Forelimb muscle (tissue), 1 donor: Measurements from ENCODE around the gene PRXL2B. TPM values are rescaled to one million over a fixed set of nuclear protein-coding genes. Genes with fewer than 3 reads are reported as not detected.
"Not testable (repeated sequence)": the region's sequence is repeated elsewhere in the genome, so short reads cannot be mapped to it uniquely, and the experiment has no call there.

Experiments
- DNase-seq: peaks from one replicate; pipeline ENCODE4 v3.0.0-alpha.2; 2013; ENCODE audit warnings: low read depth
- polyA plus RNA-seq: library from polyadenylated mRNA; unstranded; fragments of 120-200 nt; gene quantifications from one replicate; pipeline ENCODE4 v1.2.1, GENCODE V29; 2013; ENCODE audit not compliant: insufficient read length

Gene PRXL2B
- polyA plus RNA-seq, 1 donor = 21.4 TPM

DNA sequence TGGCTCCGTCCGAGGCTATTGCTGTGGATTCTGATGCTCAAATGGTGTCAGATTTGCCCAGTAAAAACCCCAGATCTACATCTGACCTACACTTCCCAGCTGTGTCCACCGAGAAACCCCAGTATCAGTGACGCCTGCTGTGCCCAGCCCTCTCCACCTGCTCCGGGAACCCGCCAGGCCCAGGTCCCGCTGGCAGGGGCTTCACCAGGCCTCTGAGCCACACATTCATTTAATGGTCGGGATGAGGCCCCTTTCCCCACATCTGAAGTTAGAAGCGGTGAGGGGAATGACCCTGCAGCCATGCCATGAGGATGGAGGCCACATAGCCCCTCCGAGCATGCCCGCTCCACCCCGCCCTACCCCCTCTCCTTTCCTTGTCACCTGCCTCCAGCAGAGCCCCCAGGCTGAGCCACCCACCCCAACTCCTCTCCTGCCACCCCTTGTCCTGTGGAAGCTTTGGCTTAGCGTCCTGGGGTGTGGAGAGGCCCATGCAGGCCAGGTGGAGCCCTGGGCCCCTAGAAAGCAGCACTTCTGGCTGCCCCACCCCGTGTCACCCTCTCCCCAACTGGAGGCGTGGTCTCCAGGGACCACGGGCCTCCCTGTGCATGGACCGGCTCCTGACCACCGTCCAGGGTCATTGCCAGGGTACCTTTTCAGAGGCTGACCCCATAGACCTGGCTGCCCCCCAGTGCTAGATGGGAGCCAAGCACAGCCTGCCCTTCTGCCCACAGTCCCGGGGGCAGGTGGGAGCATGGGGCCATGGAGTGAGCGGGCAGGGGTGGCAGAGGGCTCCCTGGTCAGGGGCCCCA, 22.4 kb upstream of the PRXL2B start:
- no peak for DNase-seq

DNA sequence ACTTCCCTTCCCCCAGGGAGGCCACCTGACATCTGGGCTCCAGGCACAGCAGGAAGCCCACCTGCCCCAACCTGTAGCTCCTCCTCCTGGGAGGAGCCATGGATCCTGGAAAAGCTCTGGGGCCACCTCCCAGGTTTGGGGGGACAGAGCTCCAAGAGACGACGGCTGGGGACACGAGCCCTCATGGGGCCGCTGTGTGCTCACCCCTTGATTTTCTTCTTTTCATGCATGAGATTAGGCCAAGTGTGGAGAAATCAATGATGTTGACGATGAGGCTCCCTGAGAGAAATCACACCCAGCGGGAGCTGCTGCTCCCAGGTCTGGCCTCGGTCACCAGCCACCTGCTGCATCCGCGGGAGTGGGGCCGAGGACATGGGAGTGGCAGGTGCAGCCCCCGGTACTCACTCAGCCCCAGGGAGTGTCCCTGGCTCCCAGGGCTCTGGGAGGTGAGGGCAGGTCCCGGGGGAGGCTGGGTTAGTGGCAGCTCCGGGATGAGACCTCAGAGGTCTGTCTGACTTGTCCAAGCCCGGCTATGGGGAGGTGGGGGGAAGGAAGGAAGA, 21.7 kb upstream of the PRXL2B start:
- DNase-seq = no peak

DNA sequence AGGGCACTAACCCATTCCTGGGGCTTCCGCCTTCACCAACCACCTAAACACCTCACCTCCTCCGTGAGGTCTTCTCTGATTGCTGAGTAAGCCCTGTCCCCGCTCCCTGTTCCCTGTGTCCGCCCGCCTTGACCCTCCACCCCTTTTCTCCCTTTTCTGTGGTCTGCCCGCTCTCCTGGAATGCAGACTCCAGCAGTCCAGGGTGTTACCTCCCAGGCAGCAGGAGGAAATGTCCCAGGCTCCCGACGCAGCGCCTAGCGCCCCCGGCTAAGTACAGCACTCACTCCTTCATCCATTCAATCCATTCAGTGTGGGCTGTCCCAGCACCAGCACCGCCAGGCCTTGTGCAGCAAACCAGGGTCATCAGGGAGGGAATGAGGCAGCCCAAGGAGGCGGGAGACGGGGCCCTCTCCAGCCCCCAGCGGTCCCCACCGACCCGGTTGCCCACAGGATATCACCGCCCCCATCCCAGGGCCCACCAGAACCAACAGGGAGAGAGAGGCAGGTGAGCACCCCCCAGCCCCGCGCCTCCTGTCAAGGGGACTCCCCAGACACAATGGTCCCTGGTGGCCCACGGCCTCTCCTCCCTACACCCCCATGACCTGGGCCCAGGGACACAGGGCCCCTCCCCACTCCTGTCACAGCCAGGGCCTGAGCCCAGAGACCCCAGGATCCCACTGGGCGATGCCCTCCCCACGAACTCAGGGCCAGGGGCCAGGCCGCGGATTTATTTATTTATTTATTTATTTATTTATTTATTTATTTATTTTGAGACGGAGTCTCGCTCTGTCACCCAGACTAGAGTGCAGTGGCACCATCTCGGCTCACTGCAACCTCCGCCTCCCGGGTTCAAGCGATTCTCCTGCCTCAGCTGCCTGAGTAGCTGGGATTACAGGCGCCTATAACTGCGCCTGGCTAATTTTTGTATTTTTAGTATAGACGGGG, 20.2 kb upstream of the PRXL2B start:
- DNase-seq = no peak

DNA sequence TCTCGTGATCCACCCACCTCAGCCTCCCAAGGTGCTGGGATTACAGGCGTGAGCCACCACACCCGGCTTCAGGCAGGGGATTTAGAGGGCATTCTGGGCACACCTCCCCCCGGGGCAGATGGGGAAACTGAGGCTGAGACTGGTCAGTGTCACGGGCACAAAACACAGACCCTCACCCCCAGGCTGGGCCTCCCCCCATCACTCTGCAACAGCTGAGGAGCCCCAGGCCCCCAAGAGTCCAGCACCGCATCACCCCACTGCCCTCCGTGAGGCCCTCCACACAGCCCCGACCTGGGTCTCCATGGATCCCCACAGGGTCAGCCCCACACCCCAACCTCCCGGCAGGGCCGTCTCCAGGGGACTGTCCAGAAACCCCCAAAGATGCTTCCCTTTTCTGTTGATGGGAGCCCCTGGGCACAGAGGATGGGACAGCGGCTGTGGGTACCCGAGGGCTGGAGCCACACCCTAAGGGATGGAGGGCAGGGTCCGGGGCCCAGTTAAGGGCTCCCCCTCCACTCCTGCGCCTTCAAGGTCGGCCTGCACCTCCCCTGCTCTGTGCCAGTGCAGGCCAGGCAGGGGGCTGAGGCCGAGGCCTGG, 19.4 kb upstream of the PRXL2B start:
- no peak for DNase-seq

DNA sequence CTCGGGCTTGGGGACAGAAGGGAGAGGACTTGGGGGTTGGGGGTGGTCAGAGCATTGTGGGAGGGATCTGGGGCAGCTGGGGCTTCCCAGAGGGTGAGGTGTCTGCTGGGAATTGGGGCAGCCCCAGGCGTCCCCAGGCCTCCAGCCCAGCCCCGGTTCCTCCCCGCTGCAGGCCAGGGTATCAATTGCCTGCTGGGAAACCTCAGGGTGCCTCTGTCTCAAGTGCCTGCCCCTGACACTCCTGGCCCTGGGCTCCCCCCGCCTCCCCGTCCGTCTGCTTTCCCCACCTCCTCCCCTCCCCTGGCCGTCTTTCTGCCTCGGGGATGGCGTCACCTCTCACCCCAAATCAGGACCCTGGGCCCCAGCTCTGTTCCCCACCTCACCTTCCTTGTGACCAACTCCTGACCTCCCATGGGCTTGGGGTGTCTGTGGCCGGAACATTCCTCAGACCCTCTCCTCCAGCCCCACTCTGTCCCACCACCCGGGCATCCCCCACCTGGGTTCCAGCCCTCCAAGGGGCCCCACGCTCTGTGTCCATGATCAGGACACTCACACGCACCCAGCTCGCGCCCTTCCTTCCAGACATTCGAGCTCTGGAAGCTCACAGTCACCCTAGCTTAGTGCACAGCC, 18.3 kb upstream of the PRXL2B start:
- DNase-seq = not testable (repeated sequence)

DNA sequence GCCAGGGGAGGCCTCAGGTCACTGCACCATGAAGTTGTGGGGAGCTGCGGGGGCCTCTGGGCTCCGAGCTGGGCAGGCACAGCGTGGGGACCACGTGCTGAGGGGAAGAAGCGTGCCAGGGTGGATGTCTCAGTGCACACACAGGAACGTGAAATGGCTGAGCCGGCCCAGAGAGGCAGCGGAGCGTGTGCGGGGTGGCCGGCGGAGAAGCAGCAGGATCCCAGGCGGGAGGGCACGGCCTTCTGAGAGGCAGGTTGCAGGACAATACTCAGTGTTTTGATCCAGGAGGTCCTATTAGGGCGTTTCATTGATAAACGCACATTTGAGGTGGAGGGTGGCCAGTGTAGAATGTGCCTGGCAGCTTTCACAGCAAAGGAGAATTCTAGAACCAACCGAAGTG, 17.5 kb upstream of the PRXL2B start:
- no peak for DNase-seq

DNA sequence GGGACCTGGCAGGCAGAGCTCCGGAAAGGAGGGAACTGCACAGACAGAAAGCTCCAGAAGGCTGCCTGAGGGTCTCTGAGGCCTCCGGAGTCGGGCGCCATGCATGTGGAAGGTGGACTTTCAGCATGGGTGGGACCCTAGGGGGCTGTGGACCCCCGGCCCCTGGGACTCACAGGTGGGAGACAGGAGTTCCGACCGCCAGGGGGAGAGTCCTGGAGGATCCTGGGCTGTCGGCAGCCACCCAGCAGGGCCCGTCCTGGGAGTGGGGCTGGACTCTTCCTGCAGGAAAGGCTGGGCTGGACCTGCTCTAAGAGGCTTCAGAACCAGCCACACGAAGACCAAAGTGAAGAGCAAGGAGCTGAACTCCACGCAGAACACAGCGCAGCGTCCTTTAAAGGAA, 16.9 kb upstream of the PRXL2B start:
- DNase-seq = not testable (repeated sequence)

DNA sequence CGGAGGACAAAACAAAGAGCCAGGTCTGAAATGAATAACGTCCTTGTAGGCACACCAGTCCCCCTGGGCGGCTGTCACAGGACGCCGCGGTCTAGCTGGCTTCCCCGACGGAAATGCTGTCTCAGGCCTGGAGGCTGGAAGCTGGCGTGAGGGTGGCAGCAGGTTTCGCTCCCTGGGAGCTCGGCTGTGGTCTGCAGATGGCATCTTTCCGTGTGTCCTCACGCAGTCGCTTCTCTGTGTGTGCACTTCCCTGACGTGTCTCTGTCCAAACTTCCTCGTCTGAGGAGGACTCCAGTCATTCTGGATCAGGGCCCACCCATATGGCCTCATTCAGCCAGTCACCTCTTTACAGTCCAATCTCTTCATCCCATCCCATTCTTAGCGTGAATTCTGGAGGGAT, 16.2 kb upstream of the PRXL2B start:
- DNase-seq = no peak

DNA sequence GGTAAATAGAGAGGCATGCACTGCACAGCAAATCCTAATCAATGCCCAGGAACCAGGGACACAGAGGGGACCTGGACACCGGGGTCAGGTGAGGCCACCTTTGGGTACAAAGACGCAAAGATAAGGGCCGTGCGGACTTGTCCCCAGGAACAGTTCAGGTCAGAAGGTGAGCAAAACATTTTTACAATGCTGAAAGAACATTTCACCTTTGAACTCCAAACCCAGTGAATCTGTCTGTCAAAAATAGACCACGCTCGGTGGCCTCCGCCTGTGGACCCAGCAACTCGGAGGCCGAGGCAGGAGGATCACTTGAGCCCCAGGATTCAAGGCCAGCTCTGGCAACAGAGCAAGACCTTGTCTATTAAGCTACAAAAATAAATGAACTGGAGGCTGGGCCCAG, 15.2 kb upstream of the PRXL2B start:
- DNase-seq = no peak

DNA sequence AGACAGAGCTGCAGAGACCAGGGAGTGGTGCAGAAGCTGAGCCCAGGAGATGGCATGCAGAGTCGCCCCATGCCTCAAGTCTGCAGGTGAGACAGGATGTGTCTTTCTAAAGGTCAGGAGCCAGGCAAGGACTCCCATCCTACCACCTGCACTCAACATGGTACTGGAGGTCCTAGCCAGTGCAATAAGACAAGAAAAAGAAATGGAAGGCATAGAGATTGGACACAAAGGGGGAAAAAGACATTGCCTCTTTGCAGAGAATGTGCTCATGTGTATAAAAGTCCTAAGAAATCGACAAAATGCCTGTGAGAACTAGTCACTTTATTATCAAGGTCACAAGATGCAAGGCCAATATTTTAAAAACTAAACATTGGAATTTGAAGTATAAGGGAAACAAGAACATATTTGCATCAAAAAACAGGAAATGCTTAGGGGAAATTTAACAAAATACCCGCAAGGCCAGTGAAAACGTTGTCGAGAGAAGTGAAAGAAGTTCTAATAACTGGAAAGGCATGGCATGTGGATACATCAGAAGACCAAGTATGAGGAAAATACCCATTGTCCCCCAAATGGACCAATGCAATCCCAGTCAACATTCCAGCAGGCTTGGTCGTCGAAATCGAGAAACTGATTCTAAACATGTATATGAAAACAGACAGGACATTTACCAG, 13.2 kb upstream of the PRXL2B start:
- no peak for DNase-seq

DNA sequence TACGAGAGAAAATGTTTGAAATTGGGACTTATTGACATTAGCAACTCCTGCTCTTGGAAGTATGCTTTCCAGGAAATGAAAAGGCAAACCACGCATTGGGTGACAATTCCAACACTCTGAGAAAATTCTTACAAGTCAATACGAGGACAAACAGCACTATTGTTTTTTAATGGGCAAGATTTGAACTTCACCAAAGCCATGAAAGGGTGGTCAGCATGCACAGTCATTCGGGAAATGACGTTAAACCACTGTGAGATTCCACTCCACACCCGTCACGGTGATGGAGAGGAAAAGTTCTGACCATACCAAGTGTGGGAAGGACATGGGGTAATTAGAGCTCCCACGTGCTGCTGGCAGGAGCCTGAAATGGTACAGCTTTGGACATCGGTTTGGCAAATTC, 12.2 kb upstream of the PRXL2B start:
- DNase-seq = no peak

DNA sequence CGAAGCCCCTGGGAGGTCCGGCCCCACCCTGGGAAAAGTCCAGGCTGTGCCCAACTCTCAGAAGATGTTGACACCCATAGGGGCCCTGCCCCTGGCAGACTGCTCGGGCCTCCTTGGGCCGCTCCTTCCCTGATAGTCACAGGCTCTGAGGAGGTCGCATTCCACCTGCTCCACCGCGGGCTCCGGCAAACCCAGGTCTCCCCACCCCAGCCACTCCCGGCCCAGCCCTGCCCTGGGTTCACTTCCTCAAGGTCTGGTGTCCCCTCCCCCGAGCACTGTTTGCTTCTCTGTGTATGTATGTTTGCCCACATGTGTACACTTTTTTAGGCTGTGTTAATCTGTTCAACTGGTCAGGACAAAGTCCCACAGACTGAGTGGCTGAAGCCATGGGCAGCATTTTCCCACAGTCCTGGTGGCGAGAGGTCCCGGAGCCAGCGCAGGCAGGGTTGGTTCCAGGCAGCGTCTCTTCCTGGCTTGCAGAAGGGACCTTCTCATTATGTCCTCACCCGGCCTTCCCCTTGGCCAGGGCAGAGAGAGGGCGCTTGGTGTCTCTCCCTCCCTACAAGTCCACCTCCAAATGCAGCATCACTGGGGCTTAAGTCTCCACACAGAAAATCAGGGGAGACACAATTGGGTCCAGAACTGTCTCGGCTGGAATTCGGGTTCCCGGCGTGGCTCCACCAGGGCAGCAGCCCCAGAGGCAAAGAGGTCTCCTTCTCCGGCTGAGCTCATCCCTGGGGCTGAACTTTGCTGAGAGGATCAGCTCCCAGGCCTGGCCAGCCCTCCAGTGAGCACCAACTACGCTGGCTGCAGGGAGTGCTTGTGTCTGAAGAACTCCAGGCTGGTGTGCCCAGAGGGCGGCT, 10.5 kb upstream of the PRXL2B start:
- DNase-seq = no peak

DNA sequence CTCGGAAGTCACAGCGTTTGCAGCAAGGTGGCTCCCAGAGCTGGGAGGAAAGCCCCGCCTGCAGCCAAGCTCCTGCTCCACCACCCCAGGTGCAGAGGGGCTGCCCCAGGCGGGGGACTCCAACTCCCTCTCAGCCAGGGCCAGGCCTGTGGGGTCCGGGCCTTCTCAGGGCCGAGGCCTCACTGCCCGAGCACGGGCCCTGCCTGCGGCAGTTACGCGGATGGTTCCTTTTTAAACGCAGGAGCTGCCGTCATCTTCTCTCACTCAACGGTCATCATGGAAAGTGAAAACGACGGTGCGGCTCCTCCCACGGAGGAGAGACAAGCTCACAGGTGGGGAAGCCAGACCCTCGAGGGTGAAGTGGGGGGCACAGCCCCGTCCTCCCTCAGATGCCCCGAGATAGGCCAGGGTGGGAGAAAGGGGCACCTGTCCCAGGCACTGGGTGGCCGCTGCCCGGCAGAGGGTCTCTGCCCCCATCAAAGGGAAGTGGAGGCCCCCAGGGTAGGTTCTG, 9.0 kb upstream of the PRXL2B start:
- not testable (repeated sequence) for DNase-seq

DNA sequence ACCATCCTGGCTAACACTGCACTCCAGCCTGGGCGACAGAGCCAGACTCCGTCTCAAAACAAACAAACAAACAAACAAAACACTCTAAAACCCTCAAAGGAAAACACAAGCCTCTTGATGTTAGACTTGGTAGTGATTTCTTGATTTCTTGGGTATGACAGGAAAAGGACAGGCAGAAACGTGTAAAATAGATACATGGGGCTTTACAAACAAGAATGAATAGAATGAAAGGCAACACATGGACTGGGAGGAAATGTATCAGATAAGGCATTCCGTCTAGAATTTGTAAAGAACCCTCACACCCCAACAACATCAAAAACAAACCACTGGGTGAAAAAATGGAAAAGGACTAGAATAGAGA, 7.8 kb upstream of the PRXL2B start:
- no peak for DNase-seq

DNA sequence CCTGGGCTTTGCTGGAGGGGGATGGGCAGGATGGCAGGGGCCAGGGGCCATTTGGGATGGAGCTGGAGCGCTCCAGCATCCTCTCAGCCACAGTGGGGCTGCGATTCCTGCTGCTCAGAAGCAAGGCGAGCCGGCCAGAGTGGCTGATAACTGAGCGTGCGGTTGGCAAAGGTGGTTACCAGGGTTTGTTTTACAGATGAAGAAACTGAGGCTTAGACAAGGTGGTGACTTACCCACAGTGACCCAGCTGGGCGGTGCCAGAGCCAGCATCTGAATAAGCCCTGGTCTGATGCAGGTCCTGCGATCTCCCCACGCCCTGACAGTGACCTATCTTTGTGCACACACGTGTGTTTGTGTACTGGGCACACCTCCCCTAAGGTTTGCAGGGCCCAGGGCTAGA, 5.9 kb upstream of the PRXL2B start:
- DNase-seq = no peak

DNA sequence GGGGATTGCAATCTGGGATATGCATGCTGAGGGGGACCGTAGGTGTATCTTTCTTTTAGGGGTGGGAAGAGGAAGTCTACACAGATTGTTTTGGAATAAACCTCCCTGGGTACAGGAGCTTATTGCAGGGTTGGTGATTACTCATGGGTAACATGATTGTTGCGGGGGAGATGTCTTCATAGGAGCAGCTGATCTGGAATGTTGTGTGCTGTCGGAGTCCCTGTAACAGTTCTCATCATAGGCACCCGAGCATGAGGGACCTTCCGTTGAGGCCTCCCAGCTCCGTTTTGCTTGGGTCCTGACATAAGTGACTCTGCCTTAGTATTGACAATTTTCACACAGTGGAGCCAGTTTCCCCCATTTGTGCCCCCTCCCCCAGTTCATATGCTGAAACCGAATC, 4.2 kb upstream of the PRXL2B start:
- no peak for DNase-seq

DNA sequence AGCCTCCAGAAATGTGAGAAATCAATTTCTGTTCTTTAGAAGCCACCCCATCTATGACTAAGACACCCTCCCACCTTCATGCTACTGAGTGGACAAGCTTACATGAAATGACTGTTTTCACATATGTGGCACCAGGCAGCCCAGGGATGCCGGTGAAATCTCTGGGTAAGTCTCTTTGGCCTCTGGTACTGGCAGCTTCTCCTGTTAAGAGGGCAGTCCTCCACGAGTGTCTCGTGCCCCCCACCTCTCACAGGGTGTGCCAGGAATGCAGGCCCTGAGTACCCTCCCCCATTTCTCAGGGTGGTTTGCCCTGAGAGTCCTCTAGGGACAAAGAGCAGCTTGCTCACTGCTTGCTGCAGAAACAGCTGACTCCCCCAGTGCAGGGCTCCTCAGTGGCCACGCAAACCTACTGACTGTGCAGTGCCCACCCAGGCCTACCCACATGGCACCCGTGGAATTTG, 3.2 kb upstream of the PRXL2B start:
- no peak for DNase-seq

DNA sequence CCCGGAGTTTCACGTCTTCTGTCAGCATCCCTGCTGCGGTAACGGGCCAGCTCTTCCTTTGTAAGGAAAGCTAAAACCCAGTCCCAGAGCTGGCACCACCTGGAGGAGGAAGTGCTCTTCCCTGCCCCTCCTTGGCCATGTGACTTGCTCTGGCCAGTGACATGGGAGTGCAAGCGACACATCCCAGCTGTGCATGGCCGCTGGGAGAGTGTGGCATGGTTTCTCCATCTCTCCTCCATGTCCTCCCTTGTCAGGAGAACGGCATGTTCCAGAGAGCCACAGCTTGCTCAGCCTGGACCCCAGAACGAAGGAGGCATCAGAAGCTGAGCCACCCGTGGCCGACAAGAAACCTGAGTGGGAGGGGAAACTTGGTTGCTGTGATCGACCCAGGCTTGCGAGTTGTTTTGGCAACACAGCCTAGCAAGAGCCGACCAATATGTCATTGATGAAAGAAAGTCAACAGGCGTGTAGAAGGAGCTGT, 2.7 kb upstream of the PRXL2B start:
- DNase-seq = no peak

DNA sequence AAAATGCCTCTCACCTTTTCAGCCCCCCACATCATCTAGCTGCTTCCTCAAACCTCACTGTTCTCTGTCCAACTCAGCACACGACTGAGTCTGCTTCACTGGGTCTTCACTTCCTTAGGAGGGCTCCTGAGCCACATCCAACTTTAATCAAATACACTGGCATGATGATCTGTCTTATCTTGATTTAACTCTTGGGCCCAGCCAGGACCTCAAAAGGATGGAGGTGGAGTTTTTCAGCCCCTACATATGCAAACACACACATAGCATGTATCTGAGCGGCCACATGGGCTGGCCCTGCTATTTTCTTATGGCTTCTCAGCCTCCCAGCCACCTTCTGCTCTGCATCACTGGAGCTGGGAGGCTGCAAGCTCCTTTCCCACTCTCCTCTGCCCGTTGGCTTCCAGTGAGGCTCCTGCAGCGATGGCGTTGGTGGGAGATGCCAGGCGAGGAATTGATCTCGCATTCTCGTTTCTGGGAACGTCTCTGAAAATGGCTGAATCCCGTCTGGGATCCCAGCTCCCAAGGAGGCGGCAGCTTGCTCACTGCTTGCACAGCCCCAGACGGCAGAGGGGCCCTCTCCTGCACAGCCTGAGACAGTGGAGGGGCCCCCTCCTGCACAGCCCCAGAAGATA, 1.8 kb upstream of the PRXL2B start:
- DNase-seq = no peak
